Measurements from ENCODE around the gene CHRNG.

CHRNG gene

GRCh38 chr2:232535761-232536530, 3.5 kb upstream of the CHRNG start:
- no peak for DNase-seq (ENCODE audit: low spot score)
- no peaks in the 10 kb centered on the region for H3K4me1 ChIP-seq (ENCODE audit: insufficient read depth, poor library complexity, severe bottlenecking)
- H3K9me3 ChIP-seq (ENCODE audit: severe bottlenecking): no peaks in the 10 kb centered on the region
- H3K36me3 ChIP-seq (ENCODE audit: low read depth): no peaks in the 10 kb centered on the region
- ATAC-seq (ENCODE audit: low read depth): no peak
- H3K4me3 ChIP-seq (ENCODE audit: severe bottlenecking): no peak overlapping the region
- H3K27ac ChIP-seq (ENCODE audit: poor library complexity, severe bottlenecking): no peak overlapping the region
- no peaks in the 10 kb centered on the region for H3K27me3 ChIP-seq (ENCODE audit: insufficient read depth, poor library complexity, severe bottlenecking)
- no peak for TF ChIP-seq CTCF (IDR thresholded peaks at IDR 0.05; ENCODE audit: poor library complexity, severe bottlenecking)

- Histone ChIP-seq H3K4me1 (ENCODE audit: insufficient read depth, poor library complexity, severe bottlenecking) (no peaks in the 10 kb centered on the region), H3K27me3 (ENCODE audit: insufficient read depth, poor library complexity, severe bottlenecking) (no peaks in the 10 kb centered on the region), H3K36me3 (ENCODE audit: low read depth) (no peaks in the 10 kb centered on the region), H3K4me3 (ENCODE audit: severe bottlenecking) (no peak overlapping the region), H3K27ac (ENCODE audit: poor library complexity, severe bottlenecking) (no peak overlapping the region), H3K9me3 (ENCODE audit: severe bottlenecking) (no peaks in the 10 kb centered on the region)
- peak; percentile 12 for TF ChIP-seq CTCF (IDR thresholded peaks at IDR 0.05; ENCODE audit: poor library complexity, severe bottlenecking)
- no peak for ATAC-seq (ENCODE audit: low read depth)
- DNase-seq (ENCODE audit: low spot score): no peak
Observed at GRCh38 chr2:232537079-232537478, 2.4 kb upstream of the CHRNG start.

GRCh38 chr2:232537499-232537898, 2.0 kb upstream of the CHRNG start:
- TF ChIP-seq CTCF (IDR thresholded peaks at IDR 0.05; ENCODE audit: poor library complexity, severe bottlenecking): no peak
- no peaks in the 10 kb centered on the region for H3K27me3 ChIP-seq (ENCODE audit: insufficient read depth, poor library complexity, severe bottlenecking)
- no peaks in the 10 kb centered on the region for H3K36me3 ChIP-seq (ENCODE audit: low read depth)
- H3K27ac ChIP-seq (ENCODE audit: poor library complexity, severe bottlenecking): no peak overlapping the region
- no peaks in the 10 kb centered on the region for H3K9me3 ChIP-seq (ENCODE audit: severe bottlenecking)
- DNase-seq (ENCODE audit: low spot score): no peak
- H3K4me3 ChIP-seq (ENCODE audit: severe bottlenecking): no peak overlapping the region
- ATAC-seq (ENCODE audit: low read depth): no peak
- H3K4me1 ChIP-seq (ENCODE audit: insufficient read depth, poor library complexity, severe bottlenecking): no peaks in the 10 kb centered on the region

- no peaks in the 10 kb centered on the region for H3K36me3 ChIP-seq (ENCODE audit: low read depth)
- no peaks in the 10 kb centered on the region for H3K4me1 ChIP-seq (ENCODE audit: insufficient read depth, poor library complexity, severe bottlenecking)
- DNase-seq (ENCODE audit: low spot score) (no peak), ATAC-seq (ENCODE audit: low read depth) (no peak)
- no peak overlapping the region for H3K4me3 ChIP-seq (ENCODE audit: severe bottlenecking)
- TF ChIP-seq CTCF (IDR thresholded peaks at IDR 0.05; ENCODE audit: poor library complexity, severe bottlenecking): no peak
- H3K27ac ChIP-seq (ENCODE audit: poor library complexity, severe bottlenecking): no peak overlapping the region
- no peaks in the 10 kb centered on the region for H3K9me3 ChIP-seq (ENCODE audit: severe bottlenecking)
- no peaks in the 10 kb centered on the region for H3K27me3 ChIP-seq (ENCODE audit: insufficient read depth, poor library complexity, severe bottlenecking)
Observed at GRCh38 chr2:232538671-232539070, 821 bp upstream of the CHRNG start.

GRCh38 chr2:232540441-232541041, 1.0 kb downstream of the CHRNG start:
- no peaks in the 10 kb centered on the region for H3K9me3 ChIP-seq (ENCODE audit: severe bottlenecking)
- H3K27me3 ChIP-seq (ENCODE audit: insufficient read depth, poor library complexity, severe bottlenecking): no peaks in the 10 kb centered on the region
- H3K27ac ChIP-seq (ENCODE audit: poor library complexity, severe bottlenecking): no peak overlapping the region
- no peak for DNase-seq (ENCODE audit: low spot score)
- H3K36me3 ChIP-seq (ENCODE audit: low read depth): no peaks in the 10 kb centered on the region
- H3K4me1 ChIP-seq (ENCODE audit: insufficient read depth, poor library complexity, severe bottlenecking): no peaks in the 10 kb centered on the region
- H3K4me3 ChIP-seq (ENCODE audit: severe bottlenecking): no peak overlapping the region
- TF ChIP-seq CTCF (IDR thresholded peaks at IDR 0.05; ENCODE audit: poor library complexity, severe bottlenecking): no peak
- ATAC-seq (ENCODE audit: low read depth): no peak
